HepG2 (cell line): ENCODE data around the gene GPR176.

ENCODE experiments used
- CBX2 ChIP-seq, 2 experiments: fragments of 200-600 bp in 1 of 2; sonication (generic); formaldehyde crosslinking in 1 of 2; IDR thresholded peaks; 2 replicates each; pipeline versions ENCODE4 v1.7.0 to v1.8.1; 2018 to 2022; ENCODE audit warnings: low read depth in 2 of 2, low read length in 1 of 2, mild to moderate bottlenecking in 1 of 2, missing genetic modification reagents in 1 of 2
- CHD2 ChIP-seq: IDR thresholded peaks from 2 replicates; pipeline ENCODE4 v1.6.1; 2011; ENCODE audit warnings: low read depth, low read length, improper control_type of control experiment
- CTCF ChIP-seq: sonication (generic); formaldehyde crosslinking; IDR thresholded peaks from 2 replicates; pipeline ENCODE4 v1.5.0; 2020; ENCODE audit warnings: mild to moderate bottlenecking, missing genetic modification reagents, moderate library complexity
- EZH2 ChIP-seq: conservative IDR thresholded peaks from 2 replicates; pipeline ENCODE4 v1.6.1; 2012; ENCODE audit warnings: mild to moderate bottlenecking, low read depth, low read length, moderate library complexity
- HMGXB3 ChIP-seq: sonication (generic); formaldehyde crosslinking; IDR thresholded peaks from 2 replicates; pipeline ENCODE4 v1.4.0; 2020; ENCODE audit warnings: missing genetic modification reagents, borderline replicate concordance
- MYC ChIP-seq: sonication (generic); formaldehyde crosslinking; IDR thresholded peaks from 2 replicates; pipeline ENCODE4 v1.9.0; 2021; ENCODE audit warnings: missing genetic modification reagents, borderline replicate concordance
- NFYB ChIP-seq: sonication (generic); formaldehyde crosslinking; IDR thresholded peaks from 2 replicates; pipeline ENCODE4 v1.4.0; 2020; ENCODE audit warnings: missing genetic modification reagents
- NFYC ChIP-seq: IDR thresholded peaks from 2 replicates; pipeline ENCODE4 v1.6.1; 2016; ENCODE audit warnings: missing genetic modification reagents, missing compliant biosample characterization
- POLR2AphosphoS5 ChIP-seq: IDR thresholded peaks from 2 replicates; pipeline ENCODE4 v1.6.1; 2012; ENCODE audit warnings: low read depth, low read length
- SMC3 ChIP-seq: IDR thresholded peaks from 2 replicates; pipeline ENCODE4 v1.6.1; 2011; ENCODE audit warnings: low read length, improper control_type of control experiment
- ZNF720 ChIP-seq: sonication (generic); formaldehyde crosslinking; IDR thresholded peaks from 2 replicates; pipeline ENCODE4 v1.4.0; 2020; ENCODE audit warnings: missing genetic modification reagents

- TF ChIP-seq CTCF (no peak), MYC (CRISPR knock-in tag) (no peak), CBX2 (IDR thresholded peaks at IDR 0.05; ENCODE audit: low read depth, low read length) (no peak), CBX2 (CRISPR knock-in tag; IDR thresholded peaks at IDR 0.05; ENCODE audit: low read depth) (no peak), EZH2 (no peak), ZNF720 (CRISPR knock-in tag) (no peak), CHD2 (no peak), HMGXB3 (CRISPR knock-in tag) (no peak), POLR2AphosphoS5 (no peak), NFYB (no peak), NFYC (CRISPR knock-in tag) (no peak), SMC3 (no peak)
These were observed 19.7 kb upstream of the GPR176 start for GRCh38 chr15:39939487-39940452.
